Measurements from ENCODE around the gene LTA.

Gene LTA

DNA sequence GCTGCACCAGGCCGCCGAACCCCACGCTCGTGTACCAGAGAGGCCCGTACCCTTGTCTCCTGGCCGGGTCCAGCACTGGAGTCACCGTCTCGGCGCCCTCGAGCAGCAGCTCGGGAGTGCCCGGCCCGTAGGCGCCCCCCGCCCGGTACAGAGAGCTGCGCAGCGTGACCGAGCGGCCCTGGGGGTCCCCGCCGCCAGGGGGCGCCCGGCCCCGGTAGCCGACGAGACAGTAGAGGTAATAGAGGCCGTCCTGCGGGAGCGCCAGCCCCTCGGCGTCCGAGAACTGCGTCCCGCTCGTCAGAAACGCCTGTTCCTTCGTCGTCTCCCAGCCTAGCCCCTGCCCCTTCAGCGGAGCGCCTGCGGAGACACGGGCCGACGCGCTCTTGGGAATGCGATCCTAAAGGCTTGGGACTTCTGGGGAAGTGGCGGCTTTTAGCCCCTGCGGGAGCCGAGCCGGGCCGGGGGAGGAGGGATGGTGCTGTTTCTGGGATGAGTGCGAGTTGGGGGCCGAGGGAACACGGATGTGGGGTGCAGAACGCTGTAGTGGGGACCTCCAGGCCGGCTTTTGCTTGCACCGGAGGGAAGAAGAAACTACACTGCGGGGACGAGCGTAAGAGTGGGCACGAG is 8.8 kb downstream of the LTA start:
- ChIA-PET CTCF (interaction anchor here (0.9 to 54.8 kb wide), 11 partner anchors 11 to 86 kb away, joined by 3 to 2725 read pairs (median 5); partner anchors contain the start of genes AIF1, APOM, ATP6V1G2 and DDX39B), POLR2A (interaction anchor here (0.6 to 7.1 kb wide), 6 partner anchors 10 to 966 kb away, joined by 3 to 86 read pairs (median 8); partner anchors contain the start of genes ATP6V1G2, NCR3 and NFKBIL1)
- peak; percentile 87 for DNase-seq (ENCODE audit: extremely low spot score)
- TF ChIP-seq, protein P1, sequence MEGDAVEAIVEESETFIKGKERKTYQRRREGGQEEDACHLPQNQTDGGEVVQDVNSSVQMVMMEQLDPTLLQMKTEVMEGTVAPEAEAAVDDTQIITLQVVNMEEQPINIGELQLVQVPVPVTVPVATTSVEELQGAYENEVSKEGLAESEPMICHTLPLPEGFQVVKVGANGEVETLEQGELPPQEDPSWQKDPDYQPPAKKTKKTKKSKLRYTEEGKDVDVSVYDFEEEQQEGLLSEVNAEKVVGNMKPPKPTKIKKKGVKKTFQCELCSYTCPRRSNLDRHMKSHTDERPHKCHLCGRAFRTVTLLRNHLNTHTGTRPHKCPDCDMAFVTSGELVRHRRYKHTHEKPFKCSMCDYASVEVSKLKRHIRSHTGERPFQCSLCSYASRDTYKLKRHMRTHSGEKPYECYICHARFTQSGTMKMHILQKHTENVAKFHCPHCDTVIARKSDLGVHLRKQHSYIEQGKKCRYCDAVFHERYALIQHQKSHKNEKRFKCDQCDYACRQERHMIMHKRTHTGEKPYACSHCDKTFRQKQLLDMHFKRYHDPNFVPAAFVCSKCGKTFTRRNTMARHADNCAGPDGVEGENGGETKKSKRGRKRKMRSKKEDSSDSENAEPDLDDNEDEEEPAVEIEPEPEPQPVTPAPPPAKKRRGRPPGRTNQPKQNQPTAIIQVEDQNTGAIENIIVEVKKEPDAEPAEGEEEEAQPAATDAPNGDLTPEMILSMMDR (IDR thresholded peaks at IDR 0.05; ENCODE audit: control extremely low read depth, extremely low read depth, low read depth, missing control alignments) = peak; percentile 89

DNA sequence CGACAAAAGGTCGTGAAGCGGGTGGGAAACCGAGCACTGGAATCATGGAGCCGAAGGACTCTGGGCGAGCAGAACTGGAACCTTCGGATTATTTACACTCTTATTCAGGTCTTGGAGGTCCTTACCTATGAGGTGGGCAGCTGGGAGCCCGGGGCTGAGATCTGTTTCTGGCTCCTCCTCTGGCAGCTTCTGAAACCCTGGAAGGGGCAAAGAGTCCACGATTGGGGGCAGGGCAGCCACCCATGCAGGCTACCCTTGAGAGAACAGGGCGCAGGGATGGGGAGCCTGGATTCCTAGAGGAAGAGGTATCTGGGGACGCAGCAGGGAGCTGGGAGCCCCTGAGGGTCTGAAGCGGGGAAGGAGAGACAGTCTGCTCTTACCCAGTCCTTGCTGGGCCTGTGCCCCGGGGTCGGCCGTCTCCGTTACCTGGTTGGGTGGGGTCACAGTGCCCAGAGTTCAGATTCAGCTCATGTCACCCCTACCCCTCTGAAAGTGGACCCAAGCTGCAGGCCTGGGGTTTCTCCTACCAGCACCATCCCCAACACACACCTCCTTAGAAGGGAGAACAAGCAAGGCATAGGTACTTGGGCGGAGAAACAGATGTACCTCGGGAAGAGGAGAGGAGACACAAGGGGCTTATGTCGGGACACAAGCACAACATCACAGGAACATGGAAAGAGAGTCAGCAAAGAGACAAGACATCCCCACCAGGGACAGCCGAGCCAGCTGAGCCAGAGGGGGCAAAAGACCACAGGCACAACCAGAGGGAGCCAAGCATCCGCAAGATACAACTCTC is 9.5 kb downstream of the LTA start:
- DNase-seq (ENCODE audit: extremely low spot score) = no peak
- POLR2A ChIA-PET = interaction anchor here (0.9 to 2.2 kb wide), 5 partner anchors 11 to 83 kb away, joined by 3 to 8 read pairs (median 3); partner anchors contain the start of genes MICB and NCR3
- CTCF ChIA-PET = interaction anchor here (2.4 to 54.8 kb wide), 4 partner anchors 11 to 74 kb away, joined by 6 to 2725 read pairs (median 1370); partner anchors contain the start of genes AIF1, APOM, ATP6V1G2 and DDX39B
- TF ChIP-seq, protein P1 (IDR thresholded peaks at IDR 0.05; ENCODE audit: control extremely low read depth, extremely low read depth, low read depth, missing control alignments) = no peak

DNA sequence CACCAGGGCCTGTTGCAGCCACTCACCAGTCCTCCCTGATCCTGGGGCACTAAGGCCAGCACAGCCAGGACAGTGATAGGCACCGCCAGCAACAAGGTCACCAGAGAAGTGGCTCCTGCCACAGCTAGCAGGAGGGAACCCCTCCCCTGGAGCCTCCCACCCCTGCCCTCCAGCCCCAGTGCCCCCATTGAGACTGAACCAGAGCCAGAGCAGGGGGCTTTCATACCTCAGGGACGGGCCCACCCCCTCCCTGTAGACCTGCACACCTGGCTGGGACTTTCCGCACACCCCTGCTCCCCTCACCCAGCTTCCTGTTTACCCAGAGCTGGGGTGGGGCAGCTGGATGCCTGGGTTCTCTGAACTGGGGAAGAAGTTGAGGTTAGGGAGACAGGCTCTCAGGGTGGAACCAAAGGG is 10.1 kb downstream of the LTA start, which contains the start of gene LTB:
LTB (minus strand) TSS at position 195 of the 414 bp plus-strand sequence; CDS start at position 188, 7 bp downstream.
- ChIA-PET CTCF (interaction anchor here (0.8 to 54.8 kb wide), 4 partner anchors 10 to 213 kb away, joined by 3 to 2725 read pairs (median 1370); partner anchors contain the start of genes AIF1, ATP6V1G2, DDX39B and LST1), POLR2A (interaction anchor here (0.5 to 1.9 kb wide), 3 partner anchors 11 to 84 kb away, joined by 3 to 8 read pairs (median 5); partner anchors contain the start of genes MICB and NCR3)
- DNase-seq (ENCODE audit: extremely low spot score) = no peak
- TF ChIP-seq, protein P1 (IDR thresholded peaks at IDR 0.05; ENCODE audit: control extremely low read depth, extremely low read depth, low read depth, missing control alignments) = no peak

DNA sequence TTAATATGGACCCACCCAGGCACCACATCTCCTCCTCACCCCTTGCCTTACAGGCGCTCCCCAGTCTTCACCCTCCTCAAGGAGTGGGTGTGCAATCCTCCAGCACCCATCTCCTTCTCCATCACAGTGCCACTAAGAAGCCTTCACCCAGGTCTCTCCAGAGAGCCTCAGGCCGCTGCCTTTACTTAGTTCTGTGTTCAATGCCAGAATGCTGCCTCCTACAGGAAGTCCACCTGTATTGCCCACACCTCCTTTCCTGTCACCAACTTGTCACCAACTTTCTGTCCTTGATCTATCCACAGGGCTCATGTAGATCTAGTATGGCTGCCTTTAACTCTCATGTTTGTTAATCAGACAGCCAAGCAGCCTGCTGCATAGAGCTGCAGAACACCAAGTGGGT is 13.4 kb downstream of the LTA start:
- POLR2A ChIA-PET = interaction anchor here (0.6 to 3.0 kb wide), 5 partner anchors 9 to 61 kb away, joined by 3 to 41 read pairs (median 3); partner anchors contain the start of genes DDX39B, NFKBIL1 and TNF
- TF ChIP-seq, protein P1 (IDR thresholded peaks at IDR 0.05; ENCODE audit: control extremely low read depth, extremely low read depth, low read depth, missing control alignments) = peak; percentile 47
- DNase-seq (ENCODE audit: extremely low spot score) = no peak
- CTCF ChIA-PET = interaction anchor here (1.0 to 54.8 kb wide), 5 partner anchors 7 to 92 kb away, joined by 3 to 2725 read pairs (median 10); partner anchors contain the start of genes ATP6V1G2, DDX39B, LST1 and LTA

DNA sequence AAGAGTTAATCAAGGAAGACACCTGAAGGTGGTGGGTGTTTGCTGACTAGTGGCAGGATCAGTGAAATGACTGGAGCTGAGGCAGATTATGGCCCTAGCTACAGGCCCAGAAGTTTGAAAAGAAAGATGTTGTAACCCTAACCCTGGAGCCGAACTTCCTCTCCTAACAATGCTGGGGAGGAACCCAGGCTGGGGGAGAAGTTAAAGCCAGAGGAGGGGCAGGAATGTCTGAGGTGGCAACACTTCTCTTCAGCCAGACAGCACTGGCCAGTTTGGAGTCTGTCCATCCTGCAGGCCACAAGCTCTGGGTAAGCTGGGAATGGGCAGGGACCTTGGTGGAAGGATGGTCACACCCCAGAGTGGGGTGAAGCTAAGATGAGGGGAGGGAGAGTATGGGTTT is 13.9 kb downstream of the LTA start, which contains the start of gene LST1:
LST1 (plus strand) TSS at position 270 of the 400 bp plus-strand sequence. CDS start 1,023 bp downstream, outside the sequence.
- TF ChIP-seq, protein P1 (IDR thresholded peaks at IDR 0.05; ENCODE audit: control extremely low read depth, extremely low read depth, low read depth, missing control alignments) = no peak
- ChIA-PET POLR2A (interaction anchor here (0.6 to 3.0 kb wide), 5 partner anchors 10 to 58 kb away, joined by 3 to 41 read pairs (median 3); partner anchors contain the start of genes DDX39B, NFKBIL1 and TNF), CTCF (interaction anchor here (1.0 to 54.8 kb wide), 5 partner anchors 6 to 93 kb away, joined by 3 to 2725 read pairs (median 10); partner anchors contain the start of genes ATP6V1G2, DDX39B, LST1 and LTA)
- DNase-seq (ENCODE audit: extremely low spot score) = no peak
